Thoracic aorta endothelial cell (primary cell): ENCODE results near the gene FERMT1. TPM values are rescaled to one million over a fixed set of nuclear protein-coding genes. Genes with fewer than 3 reads are reported as not detected.

Experiments used
- total RNA-seq: library from RNA; depleted of rRNA; stranded (reverse); fragments of >200 nt; gene quantifications from 2 replicates; pipeline ENCODE4 v1.2.3, GENCODE V29; 2012

Gene FERMT1
- 3.3 and 6.5 TPM in 2 replicates for total RNA-seq

DNA sequence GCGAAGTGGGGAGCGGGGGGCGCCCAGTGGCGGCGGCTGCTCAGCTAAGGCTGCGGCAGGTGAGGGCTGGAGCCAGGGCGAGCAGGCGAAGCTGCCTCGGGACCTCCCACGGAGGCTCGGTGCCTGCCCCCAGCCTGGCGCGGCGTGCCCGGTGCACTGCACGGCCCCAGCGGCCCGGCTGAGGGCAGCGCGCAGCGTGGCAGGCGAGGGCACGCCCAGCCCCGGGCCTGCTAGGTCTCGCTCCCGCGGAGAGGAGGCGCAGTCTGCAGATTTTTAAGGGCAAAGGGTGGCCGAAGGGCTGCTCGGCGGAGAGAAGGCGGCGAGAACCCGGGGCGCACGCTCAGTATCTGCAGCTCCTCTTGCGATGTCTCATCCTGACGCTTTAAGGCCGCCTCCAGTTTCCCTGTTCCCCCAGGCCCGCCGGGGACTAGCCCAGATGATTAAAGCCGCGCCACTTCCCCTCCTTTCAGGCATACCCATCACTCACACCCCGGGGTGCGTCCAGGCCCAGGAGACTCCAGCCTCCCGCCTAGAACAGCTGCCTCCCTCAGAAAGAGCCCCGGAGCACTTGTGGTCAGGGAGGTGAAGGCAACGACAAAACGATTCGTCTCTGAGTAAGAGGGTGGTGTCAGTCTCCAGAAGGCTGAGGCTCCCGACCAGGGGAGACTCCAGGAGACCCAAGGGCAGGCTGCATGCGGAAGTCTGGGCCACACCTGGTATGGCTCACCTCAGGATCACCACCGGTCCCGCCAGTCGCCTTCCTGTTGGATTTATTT lies at the start of gene FERMT1:
FERMT1 (minus strand) TSS at position 158 of the 776 bp plus-strand sequence. CDS start 3,476 bp downstream, outside the sequence.

DNA sequence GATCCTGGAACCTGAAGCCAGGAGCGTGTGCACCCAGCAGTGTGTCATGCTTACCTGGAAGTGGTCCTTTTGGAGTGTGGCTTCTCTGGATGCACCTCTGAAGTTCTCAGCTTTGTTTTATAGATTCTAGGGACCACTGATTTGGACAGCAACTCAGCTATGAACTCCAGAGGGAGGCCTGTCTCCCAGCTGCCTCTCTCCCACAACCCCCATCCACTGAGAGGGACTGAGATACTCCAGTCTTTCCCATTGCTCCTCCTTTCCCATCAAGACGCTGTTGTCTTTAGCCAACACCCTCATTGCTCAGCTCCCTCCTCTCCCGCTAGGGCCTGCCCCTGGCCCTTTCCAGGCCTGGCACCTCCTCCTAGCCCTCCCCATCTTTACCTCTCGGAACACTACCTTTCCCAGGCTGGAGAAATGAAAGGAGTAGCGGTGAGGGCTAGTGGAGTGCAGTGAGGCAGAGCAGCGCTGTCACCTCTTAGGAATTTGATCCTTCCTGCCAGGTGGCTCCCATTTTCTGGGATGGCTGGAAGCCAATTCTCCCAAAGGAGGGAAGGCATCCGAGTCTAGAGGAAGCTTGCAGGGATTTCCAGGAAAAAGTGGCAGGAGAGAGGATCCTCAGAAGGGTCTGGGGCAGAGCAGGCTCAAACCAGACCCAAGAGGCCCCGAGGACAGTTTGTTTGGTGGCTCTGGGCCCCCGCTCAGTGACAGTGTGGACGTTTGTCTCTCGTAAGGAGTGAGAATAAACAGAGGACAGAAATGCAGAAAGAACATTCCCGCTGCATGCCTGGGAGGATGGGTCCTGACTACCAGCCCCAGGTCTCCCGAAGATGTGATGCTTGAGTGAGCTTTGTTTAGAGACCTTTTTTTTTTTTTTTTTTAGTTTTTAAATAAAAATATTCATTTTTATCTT lies 68.8 kb downstream of the FERMT1 start, which contains the start of gene LRRN4:
LRRN4 (minus strand) TSS at position 285 of the 913 bp plus-strand sequence. CDS start 1,261 bp downstream, outside the sequence.

Other genes starting within 250 kb of the FERMT1 start
- gene CHGB, start 211.5 kb downstream of the FERMT1 start, total RNA-seq = not detected in 2 replicates
- 8.8 and 10.2 TPM in 2 replicates for gene TRMT6, start 172.5 kb downstream of the FERMT1 start, total RNA-seq
- gene MCM8, start 172.4 kb downstream of the FERMT1 start, total RNA-seq = 18.1 and 20.2 TPM in 2 replicates
- 57.2 and 66.3 TPM in 2 replicates for gene CRLS1, start 116.9 kb downstream of the FERMT1 start, total RNA-seq
- under 0.01 TPM in 1 of 2 replicates, not detected in the other for gene LRRN4, start 69.0 kb downstream of the FERMT1 start, total RNA-seq